NCI-H146 treated with DMSO at 0.1 percent for 48 hours (cell line): ENCODE results near the gene CYP4F8.
"Not testable (repeated sequence)": the region's sequence is repeated elsewhere in the genome, so short reads cannot be mapped to it uniquely, and the experiment has no call there.

Source experiments
- DNase-seq: peaks from one replicate; lab custom pipeline; 2025; ENCODE audit not compliant: unreplicated experiment; lab: John Stamatoyannopoulos, UW

Gene CYP4F8

DNA sequence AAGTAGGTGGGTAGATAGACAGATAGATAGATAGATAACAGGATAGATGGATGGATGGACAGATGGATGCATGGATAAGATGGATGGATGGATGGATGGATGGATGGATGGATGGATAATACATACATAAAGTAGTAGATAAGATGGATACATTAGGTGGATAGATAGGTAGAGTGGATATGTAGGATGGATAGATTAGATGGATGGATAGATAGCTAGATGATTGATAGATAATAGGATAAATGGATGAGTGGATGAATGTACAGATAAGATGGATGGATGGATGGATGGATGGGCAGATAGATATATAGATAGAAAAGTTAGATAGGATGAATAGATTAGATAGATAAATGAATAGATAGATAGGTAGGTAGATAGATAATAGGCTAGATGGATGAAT is 27.8 kb downstream of the CYP4F8 start:
- no peak for DNase-seq

DNA sequence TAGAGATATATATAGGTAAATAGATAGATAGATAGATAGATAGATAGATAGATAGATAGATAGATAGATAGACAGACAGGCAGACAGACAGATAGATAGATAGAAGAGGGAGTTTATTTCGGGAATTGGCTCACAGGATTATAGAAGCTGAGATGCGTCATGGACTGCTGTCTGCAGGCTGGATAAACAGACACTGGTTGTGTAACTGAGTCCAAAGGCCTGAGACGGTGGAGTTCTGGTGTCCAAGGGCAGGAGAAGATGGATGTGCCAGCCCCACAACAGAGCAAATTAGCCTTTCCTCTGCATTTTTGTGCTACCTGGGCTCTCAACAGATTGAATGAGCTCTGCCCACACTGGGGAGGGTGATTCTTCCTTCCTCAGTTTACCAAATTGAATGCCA is 28.4 kb downstream of the CYP4F8 start:
- no peak for DNase-seq

DNA sequence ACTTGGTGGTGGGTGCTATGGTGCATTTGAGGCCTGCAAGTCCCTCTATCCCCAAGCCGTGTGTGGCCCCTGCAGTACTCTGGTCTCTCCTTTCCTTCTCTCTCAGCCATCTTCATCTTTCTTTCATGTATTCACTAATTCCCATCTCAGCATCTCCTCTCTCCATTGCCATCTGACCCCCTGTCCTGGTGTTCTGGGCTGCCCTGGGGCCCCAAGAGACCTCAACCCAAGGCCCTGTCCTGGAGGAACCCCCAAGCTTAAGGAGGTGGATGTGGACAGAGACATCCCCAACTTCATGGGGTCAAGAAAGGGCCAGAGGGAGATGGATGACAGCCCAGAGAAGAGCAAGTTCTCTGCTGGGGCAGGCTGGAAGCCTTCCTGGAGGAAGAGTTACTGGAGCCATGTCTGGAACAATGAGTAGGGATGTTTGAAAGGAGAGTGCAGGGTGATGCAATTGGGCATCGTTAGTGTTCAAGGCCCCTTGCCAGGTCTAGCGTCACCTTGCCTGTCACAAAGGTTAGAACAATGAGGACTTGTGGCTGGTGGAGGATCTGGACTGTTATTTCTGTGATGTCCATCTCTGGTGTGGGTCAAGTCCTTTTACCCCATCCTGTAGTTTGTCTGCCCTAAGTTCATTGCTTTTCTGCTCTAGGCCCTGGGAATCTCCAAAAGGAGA is 29.2 kb downstream of the CYP4F8 start:
- DNase-seq, result no peak

DNA sequence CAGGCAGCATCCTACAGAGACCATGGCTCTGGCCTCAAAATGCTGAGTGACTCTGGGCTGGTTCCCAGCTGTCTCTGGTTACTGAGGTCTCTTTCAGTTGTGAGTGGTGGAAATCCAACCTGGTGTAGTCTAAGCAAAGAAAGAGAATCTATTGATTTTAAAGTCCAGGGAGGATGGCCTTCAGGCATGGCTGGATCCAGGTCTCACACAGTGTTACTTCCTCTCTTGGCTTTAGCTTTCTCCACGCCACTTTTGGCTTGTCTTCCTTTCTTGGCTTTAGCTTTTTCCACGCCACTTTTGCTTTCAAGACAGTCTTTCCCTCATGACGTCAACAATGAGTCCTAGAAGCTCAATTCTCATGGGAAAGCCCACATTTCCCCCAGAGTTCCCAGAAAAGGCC is 29.8 kb downstream of the CYP4F8 start:
- DNase-seq, result no peak

DNA sequence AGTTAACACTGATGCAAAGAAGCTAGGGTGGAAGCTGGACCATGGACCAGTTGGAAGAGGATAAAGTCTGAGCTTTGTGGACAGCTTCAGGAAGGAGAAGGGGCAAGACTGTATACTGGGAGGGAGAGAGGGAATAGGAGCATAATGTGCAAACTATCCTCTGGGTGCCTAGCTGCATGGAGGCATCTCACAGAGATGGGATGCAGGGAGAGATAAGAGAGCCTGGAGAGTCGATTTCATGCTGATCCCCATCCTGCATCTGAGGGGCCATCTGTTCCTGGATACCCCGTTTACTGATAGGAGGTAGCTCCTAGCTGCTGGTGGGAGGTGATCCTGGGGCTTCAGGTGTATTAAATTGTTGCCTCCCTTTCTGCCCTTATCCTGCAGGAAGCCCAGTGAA is 34.5 kb downstream of the CYP4F8 start:
- no peak for DNase-seq

DNA sequence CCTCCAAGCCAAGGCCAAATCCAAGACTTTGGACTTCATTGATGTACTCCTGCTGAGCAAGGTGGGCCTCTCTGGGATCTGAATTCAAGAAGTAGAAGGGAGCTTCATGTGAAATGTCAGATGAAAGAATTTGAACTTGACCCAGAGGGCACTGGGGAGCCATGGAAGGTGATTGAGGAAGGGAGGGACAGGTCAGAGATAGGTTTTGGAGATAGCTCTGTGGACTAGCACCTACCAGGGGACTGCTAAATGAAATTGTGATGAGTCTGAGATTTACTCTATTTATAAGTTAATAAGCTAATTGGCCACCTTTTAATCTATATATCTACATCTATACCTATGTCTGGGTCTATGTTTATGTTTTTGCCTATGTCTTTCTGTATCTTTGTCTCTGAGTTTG is 35.1 kb downstream of the CYP4F8 start:
- DNase-seq, result not testable (repeated sequence)

DNA sequence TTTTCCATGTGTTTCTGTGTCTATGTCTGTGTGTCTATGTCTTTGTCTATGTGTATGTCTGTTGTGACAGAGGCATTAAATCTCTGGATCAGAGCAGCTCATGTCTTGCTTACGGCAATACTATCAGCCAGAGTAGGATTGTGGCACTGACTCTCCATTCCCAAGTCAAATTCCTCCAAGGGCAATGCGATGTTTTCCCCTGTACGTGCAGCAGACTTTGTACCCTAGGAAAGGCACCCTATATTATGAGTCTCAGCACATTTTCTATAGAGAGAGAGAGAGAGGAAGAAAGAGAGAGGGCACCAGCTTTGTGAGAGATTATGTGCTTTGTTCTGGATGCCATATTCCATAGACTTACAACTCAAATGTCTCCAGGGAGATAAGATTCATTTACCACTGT is 36.8 kb downstream of the CYP4F8 start:
- DNase-seq, result no peak

DNA sequence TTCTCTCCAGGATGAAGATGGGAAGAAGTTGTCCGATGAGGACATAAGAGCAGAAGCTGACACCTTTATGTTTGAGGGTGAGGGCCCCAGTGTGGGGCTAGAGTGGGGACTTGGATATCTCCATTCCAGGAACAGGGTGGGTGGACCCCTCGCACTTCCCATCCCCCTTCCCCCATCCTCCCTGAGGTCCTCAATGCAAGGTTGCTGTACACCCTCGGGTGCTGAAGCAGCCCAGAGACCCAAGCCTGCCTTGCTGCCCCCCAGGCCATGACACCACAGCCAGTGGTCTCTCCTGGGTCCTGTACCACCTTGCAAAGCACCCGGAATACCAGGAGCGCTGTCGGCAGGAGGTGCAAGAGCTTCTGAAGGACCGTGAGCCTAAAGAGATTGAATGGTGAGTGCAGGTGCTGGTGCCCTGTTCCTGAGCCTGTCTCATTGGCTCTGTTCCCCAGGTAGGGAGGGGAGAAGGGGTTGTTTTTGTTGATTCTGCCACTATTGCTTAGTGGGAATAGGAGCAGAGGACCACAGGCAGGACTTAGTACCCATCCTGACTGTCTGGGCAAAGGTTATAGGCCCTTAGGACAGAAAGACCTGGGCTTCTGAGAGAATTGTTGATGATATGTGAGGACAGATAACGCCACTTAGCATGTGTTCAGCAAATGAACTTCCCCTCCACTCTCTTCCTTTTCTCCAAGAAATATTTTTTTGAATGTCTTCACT is 37.7 kb downstream of the CYP4F8 start:
- DNase-seq, result no peak

DNA sequence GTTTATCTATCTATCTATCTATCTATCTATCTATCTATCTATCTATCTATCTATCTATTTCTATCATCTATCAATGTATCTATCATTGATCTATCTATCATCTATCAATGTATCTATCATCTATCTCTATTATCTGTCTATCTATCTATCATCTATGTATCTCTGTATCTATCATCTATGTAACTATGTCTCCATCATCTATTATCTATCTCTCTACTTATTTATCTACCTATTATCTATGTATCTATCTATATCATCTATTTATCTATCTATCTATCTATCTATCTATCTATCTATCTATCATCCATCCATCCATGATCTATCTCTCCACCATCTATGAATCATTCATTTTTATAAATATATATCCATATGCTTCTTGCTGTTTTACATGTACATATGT is 41.4 kb downstream of the CYP4F8 start:
- no peak for DNase-seq

DNA sequence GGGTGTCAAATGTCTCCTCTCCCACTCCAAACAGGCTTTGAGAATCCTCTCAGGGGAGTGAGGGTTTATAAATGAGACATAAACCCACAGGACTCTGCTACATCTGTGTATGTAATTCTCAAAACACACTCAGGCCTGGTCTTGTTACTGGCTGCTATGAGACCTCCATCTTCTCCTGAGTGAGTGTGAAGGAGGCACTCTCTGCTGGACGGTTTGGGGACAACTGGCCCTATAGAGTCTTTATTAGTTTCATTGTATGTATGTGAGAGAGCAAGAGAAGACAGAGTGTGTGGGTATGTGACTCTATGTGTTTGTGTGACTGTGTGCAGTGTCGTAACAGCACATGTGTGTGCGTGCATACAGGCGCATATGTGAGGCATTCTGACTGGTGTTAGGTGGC is 48.2 kb downstream of the CYP4F8 start:
- DNase-seq, result no peak

DNA sequence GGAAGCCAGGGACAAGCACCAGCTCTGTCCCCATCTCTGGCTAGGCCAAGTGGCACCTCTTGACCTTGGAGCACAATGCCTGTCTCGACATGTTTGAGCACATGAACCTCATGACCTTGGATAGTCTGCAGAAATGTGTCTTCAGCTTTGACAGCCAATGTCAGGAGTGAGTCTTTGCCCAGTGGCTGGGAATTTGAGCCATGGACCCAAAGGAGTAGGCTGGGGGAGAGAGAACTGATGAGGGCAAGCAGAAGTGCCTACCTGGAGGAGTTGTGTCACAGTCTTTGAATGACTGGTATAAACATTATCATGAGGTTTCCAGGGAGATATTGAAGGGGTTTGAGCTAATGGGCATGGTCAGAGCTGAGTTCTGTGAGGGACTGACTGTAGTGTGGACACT is 51.2 kb downstream of the CYP4F8 start:
- DNase-seq, result no peak

DNA sequence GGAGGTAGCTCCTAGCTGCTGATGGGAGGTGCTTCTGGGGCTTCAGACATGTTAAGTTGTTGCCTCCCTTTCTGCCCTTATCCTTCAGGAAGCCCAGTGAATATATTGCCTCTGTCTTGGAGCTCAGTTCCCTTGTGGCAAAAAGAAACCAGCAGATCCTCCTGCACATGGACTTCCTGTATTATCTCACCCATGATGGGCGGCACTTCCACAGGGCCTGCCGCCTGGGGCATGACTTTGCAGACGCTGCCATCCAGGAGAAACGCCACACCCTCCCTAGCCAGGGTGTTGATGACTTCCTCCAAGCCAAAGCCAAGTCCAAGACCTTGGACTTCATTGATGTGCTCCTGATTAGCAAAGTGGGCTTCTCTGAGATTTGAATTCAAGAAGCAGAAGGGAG is 51.9 kb downstream of the CYP4F8 start:
- DNase-seq, result no peak

DNA sequence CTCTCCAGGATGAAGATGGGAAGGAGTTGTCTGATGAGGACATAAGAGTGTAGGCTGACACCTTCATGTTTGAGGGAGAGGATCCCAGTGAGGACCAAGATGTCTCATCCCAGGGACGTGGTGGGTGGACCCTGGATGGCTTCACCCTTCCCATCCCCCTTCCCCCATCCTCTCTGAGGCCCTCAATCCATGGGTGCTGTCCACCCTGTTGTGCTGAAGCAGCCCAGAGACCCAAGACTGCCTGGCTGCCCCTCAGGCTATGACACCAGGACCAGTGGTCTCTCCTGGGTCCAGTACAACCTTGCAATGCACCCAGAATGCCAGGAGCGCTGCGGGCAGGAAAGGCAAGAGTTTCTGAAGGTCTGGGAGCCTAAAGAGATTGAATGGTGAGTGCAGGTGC is 54.4 kb downstream of the CYP4F8 start:
- no peak for DNase-seq

DNA sequence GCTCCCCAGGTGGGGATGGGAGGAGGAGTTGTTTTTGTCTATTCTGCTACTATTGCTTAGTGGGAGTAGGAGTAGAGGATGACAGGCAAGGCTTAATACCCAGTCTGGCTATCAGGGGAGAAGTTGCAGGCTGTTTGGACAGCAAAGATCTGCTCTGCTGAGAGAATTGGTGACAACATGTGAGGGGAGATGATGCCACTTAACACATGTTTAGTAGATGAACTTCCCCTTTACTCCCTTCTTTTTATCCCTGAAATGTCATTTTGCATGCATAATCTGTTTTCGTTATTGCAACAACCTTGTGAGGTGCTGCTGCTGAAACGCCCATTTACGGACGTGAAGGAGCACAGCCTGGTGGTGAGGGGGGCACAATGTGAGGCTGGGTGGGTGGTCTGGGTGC is 54.9 kb downstream of the CYP4F8 start:
- DNase-seq, result no peak

DNA sequence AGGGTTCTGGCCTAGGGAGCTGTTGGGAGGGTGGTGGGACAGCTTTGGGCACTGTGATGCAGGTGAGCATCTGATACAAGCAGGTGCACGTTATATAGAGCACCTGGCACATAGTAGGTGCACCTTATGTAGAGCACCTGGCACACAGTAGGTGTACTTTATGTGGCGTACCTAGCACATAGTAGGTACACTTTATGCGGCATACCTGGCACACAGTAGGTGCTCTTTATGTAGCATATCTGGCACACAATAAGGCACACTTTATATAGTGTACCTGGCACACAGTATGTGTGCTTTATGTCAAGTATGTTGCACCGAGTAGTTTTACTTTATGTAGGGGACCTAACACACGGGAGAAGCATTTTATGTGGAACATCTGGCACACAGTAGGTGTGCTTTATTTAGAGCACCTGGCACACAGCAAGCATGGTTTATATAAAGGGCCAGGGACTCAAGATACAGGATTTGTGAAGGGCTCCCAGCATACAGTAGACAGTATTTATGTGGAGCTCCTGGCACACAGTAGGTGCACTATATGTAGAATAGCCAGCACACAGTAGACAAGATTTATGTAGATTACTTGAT is 56.3 kb downstream of the CYP4F8 start:
- DNase-seq, result no peak

DNA sequence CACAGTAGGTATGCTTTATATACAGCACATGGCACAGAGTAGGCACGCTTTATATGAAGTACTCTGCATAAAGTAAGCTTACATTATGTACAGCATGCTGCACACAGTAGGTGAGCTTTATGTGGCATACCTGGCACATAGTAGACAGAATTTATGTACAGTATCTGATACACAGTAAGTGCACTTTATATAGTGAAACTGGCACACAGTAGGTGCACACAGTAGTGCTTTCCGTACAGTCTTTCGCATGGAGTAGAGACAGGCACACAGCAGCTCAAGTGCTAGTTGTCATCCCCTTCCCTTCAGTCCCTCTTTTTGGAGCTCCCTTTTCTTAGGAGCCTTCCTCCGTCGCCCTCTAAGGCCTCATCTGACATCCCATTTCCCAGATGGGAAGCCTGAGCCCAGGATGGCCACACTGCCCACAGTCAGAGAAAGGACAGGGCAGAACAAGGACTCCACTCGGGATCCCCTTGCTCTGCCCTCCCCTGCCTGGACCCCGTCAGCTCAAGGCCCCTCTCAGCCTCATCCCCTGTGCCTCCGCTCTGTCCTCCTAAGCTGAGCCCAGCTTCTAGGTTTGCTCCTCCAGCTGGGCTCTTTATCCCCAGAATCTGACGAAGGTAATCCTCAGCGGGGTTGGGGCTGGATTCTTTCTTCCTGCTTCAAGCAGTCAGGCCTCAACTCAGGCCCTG is 57.0 kb downstream of the CYP4F8 start:
- DNase-seq, result no peak

DNA sequence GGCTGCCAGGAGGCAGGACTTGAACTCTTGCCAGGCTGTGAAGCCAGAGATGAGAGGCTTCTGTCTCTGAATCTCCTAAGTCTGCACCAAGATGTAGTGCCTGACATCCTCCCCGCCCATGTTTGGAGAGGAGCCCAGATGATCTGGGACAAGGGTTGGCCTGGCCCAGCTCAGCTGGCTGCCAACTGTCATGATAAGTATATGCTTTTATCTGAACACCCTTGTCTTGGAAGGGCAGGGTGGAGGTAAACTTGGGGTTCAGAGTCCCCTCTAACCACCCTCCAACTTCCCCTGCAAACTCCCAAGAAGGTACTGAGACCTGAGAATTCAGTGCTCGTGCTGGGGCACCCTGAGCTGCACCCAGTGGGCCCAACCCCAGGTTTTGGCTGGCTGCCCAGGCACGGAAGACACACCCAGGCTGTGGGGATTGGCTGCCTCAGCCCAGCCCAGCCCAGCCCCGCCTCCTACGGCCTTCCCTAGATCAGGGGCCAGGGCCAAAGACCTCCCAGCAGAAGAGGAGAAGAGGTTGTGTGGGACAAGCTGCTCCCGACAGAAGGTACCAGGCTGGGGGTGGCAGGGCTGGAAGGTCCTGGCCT is 57.7 kb downstream of the CYP4F8 start, which contains the start of gene CYP4F12:
TSS of gene CYP4F12 (plus strand) at position 508 of the 596 bp plus-strand sequence. CDS start 443 bp downstream, outside the sequence.
- no peak for DNase-seq

DNA sequence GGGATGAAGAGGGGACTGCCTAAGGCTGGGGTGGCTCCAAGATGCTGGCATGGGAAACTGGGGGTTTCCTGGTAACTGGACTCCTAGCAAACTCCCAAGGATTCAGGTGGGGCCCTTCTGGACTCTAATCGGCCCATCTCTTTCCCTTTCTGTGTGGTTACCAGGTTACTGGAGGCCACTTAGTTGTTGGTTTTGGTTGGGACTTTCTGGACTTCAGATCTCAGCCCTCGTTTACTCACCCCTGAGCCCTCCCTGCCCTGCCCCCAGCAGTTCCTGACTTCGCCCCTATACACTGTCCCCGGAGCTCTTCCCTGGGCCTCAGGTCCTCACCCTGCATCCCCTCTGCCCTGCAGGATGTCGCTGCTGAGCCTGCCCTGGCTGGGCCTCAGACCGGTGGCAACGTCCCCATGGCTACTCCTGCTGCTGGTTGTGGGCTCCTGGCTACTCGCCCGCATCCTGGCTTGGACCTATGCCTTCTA is 58.2 kb downstream of the CYP4F8 start:
- DNase-seq, result no peak

DNA sequence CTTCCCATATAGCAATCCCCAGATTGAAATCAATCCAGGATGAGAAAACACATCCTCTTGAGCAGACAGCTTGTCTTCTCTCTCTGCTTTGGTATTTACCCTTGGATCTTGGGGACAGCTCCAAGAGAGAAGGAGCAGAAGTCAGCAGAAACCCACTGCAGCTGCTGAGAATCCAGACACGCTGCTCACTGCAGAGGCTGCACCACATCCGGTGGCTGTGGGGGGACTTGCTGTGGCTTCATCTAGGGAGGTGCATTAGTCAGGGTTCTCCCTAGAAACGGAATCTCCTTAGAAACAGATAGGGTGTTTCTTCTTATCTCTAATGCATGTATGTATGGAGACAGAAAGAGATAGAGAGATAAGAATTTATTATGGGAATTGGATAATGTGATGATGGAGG is 60.5 kb downstream of the CYP4F8 start:
- no peak for DNase-seq

DNA sequence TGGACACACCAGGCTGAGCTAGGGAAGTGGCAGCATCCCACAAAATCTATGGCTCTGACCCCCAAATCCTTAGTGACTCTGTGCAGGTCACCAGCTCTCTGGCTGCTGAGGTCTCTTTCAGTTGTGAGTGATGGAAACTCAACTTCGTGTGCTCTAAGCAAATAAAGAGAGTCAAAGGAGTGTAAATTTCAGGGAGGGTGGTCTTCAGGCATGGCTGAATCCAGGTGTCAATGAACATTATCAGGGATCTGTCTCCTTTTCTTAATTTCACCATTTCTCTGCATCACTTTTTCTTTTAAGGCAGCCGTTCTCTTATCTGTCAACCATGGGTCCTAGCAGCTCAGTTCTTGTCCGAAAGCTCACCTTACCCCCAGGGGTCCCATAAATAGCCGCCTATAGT is 64.1 kb downstream of the CYP4F8 start:
- no peak for DNase-seq

DNA sequence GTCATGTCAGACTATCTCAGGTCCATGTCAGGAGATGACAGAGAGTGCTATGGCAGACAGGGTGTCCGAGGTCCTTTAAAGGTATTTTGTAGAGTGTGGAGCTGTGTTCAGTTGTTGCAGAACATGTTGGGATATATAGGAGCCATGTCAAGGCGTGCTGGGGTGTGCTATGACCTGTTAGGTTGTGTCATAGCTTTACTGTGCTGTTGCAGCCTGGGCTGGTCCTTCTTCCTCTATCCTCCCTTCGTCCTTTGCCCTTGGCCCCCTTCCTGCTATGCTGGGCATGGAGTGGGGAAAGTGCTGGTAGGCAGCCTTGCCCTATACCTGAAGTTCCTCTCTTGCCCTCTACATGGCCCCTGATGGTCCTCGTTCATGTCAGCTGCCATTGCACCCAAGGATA is 64.8 kb downstream of the CYP4F8 start:
- not testable (repeated sequence) for DNase-seq
